ENCODE results near the gene SDR42E1. TPM values are rescaled to one million over a fixed set of nuclear protein-coding genes. Genes with fewer than 3 reads are reported as not detected.
"Not testable (repeated sequence)": the region's sequence is repeated elsewhere in the genome, so short reads cannot be mapped to it uniquely, and the experiment has no call there.

The SDR42E1 gene
- total RNA-seq, 1 donor from 2014 or later: 5.3 TPM

DNA sequence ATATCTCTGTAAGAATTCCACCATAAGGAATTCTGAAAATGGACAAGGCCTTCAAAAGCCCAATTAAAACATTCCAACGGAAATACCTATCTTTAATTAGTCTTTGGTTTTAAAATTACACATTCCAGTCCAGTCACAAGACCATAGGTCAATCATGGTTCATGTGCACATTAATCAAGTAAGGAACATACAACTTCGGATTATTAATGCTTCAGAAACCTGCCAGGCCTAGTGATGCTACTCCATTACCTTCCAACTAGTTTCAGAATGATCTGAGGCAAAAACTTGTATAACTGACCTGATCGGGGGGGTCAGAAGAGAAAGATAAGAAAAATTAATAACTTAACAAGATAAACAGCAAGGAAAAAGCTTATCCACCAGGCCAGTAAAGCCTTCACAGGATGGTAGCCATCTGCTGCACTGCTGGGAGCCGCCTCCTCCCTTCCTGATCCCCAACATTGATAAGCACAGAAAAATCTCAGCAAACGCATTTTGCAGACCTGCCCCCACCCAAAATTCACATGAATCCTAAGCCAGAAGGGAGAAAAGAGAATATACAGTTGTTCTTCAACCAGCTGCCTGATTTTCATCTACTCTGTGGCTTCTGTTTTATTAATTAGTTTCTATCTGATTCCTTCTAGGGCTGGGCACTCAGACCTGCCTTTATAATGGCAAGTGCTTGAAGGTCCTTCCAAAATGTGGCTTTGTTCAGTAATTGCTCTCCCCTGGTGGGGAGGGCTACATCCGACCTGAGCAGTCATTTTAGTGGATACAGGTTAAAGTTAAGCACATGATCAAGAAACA, 6.0 kb downstream of the SDR42E1 start:
- no peaks in the 10 kb centered on the region for H3K4me1 Mint-ChIP-seq
- no peaks in the 10 kb centered on the region for H3K27me3 Mint-ChIP-seq
- DNase-seq: no peak
- peaks cover 12% of the 10 kb centered on the region for H3K9me3 Mint-ChIP-seq
- no peak overlapping the region for H3K27ac Mint-ChIP-seq
- H3K4me3 Mint-ChIP-seq: no peak overlapping the region
- intact Hi-C loops (cut with micrococcal nuclease): no loop called here
- H3K36me3 Mint-ChIP-seq (ENCODE audit: low read depth): peaks cover 25% of the 10 kb centered on the region

DNA sequence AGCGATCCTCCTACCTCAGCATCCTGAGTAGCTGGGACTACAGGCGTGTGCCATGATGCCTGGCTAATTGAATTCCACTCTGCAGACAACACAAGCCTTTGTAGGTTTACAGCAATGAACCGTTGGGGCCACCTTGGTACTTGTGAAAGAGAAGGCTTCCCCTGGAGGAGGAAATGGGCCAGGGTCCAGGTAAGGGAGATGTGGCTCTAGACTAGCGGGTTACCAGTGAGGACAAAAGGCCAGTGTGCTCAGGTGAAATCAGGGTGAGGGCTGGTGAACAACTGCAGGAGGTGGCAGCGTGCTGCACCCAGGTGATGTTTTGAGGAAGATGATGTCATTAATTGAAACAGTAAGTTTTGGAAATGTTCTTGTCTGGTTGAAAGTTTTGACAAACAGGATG, 6.7 kb downstream of the SDR42E1 start:
- Mint-ChIP-seq H3K4me3 (no peak overlapping the region), H3K36me3 (ENCODE audit: low read depth) (peaks cover 27% of the 10 kb centered on the region), H3K27me3 (no peaks in the 10 kb centered on the region), H3K4me1 (no peaks in the 10 kb centered on the region), H3K9me3 (peaks cover 8% of the 10 kb centered on the region), H3K27ac (no peak overlapping the region)
- intact Hi-C loops (cut with micrococcal nuclease): no loop called here
- no peak for DNase-seq

- Mint-ChIP-seq H3K4me1 (no peaks in the 10 kb centered on the region), H3K36me3 (ENCODE audit: low read depth) (peaks cover 22% of the 10 kb centered on the region), H3K9me3 (peaks cover under 1% of the 10 kb centered on the region), H3K4me3 (no peak overlapping the region), H3K27me3 (no peaks in the 10 kb centered on the region), H3K27ac (no peak overlapping the region)
- intact Hi-C loops (cut with micrococcal nuclease): no loop called here
- no peak for DNase-seq
Measured at GRCh38 chr16:82002831-82003230, 8.4 kb downstream of the SDR42E1 start.

DNA sequence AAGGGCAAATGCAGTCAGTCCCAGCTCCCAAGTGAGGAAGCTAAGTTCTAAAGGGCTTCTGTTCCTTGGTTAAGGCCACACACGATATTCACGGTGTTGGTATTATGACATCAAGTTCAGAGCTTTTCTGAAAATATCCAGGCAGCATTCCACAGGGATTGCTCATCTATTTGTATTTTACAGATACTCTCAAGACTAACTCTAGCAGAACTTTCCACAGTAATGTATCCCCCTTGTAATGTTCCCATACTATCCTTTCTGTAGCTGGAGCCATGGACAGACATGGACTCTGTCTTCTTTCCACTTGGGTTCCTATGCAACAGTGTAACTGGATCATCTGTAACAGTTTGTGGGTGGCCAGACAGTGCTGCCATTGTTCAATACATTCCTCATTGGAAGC, 13.5 kb downstream of the SDR42E1 start:
- DNase-seq: no peak
- Mint-ChIP-seq H3K4me3 (no peak overlapping the region), H3K4me1 (no peaks in the 10 kb centered on the region), H3K27ac (no peak overlapping the region), H3K36me3 (ENCODE audit: low read depth) (peaks cover 15% of the 10 kb centered on the region), H3K9me3 (no peaks in the 10 kb centered on the region), H3K27me3 (no peaks in the 10 kb centered on the region)
- intact Hi-C loops (cut with micrococcal nuclease): no loop called here

DNA sequence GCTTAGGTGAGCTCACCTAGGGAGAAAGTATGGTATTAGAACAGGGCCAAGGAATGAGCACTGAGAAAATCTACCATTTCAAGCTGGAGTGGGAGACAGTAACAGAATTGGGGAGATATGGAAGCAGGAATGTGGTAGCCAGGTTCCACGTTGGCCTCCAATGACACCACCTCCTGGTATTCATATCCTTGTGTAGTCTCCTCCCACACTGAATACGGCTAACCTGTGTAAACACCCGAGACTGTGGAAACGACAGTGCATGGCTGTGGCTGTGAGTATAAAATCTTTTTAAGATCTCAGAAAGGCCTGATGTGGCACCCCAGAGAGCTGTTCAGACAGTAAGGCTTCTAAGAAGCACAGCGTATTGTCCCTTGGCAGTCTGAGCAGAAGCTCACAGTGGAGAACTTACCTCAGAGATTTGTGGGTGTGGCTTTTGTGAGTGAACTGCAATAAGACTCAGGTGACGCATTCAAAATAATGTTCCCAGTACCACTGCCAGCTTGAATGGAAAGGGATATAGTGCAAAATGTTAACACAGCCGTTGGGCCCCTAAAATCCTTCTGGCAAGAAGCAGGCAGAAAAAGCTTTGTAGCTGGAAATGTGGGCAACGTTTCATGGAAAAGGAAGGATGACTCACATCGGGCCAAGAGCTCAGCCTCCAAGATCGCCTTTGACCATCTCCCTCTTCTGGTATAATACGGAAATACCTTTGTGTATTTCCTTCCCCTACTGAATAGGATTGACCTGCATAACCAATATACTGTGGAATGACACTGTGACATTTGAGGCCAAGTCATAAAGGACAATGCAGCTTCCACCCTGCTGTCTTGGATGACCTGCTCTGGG, 14.4 kb downstream of the SDR42E1 start:
- DNase-seq: no peak
- Mint-ChIP-seq H3K4me3 (no peak overlapping the region), H3K27ac (no peak overlapping the region), H3K4me1 (no peaks in the 10 kb centered on the region), H3K27me3 (no peaks in the 10 kb centered on the region), H3K9me3 (no peaks in the 10 kb centered on the region), H3K36me3 (ENCODE audit: low read depth) (peaks cover 15% of the 10 kb centered on the region)
- intact Hi-C loops (cut with micrococcal nuclease): no loop called here

DNA sequence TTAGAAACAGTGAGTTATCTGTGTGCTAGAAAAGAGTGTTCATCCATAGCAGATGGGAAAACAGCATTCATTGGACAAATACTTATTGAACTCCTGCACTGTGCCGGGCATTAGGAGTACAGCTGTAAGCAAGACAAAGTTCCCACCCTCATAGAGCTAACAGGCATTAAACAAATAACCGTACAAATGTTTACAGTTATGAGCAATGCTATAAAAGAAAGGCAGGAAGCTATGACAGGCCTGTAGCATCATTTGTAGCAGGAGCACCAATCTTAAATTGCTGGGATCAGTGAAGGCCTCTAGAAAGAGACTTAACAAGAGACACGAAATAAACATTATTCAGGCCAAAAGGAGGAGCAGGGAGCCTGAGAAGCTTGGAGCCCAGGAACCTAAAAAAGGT, 15.6 kb downstream of the SDR42E1 start:
- H3K4me3 Mint-ChIP-seq: no peak overlapping the region
- intact Hi-C loops (cut with micrococcal nuclease): no loop called here
- no peak overlapping the region for H3K27ac Mint-ChIP-seq
- H3K4me1 Mint-ChIP-seq: no peaks in the 10 kb centered on the region
- H3K9me3 Mint-ChIP-seq: no peaks in the 10 kb centered on the region
- H3K36me3 Mint-ChIP-seq (ENCODE audit: low read depth): peaks cover 15% of the 10 kb centered on the region
- DNase-seq: no peak
- H3K27me3 Mint-ChIP-seq: no peaks in the 10 kb centered on the region

GRCh38 chr16:81994485-81994884, 16.8 kb downstream of the SDR42E1 start:
- Mint-ChIP-seq H3K36me3 (ENCODE audit: low read depth) (peaks cover 9% of the 10 kb centered on the region), H3K27me3 (no peaks in the 10 kb centered on the region), H3K9me3 (no peaks in the 10 kb centered on the region), H3K27ac (no peak overlapping the region), H3K4me1 (no peaks in the 10 kb centered on the region), H3K4me3 (no peak overlapping the region)
- intact Hi-C loops (cut with micrococcal nuclease): no loop called here
- no peak for DNase-seq

- H3K27me3 Mint-ChIP-seq: no peaks in the 10 kb centered on the region
- H3K9me3 Mint-ChIP-seq: no peaks in the 10 kb centered on the region
- intact Hi-C loops (cut with micrococcal nuclease): no loop called here
- H3K36me3 Mint-ChIP-seq (ENCODE audit: low read depth): peaks cover 3% of the 10 kb centered on the region
- no peak for DNase-seq
- no peak overlapping the region for H3K4me3 Mint-ChIP-seq
- H3K4me1 Mint-ChIP-seq: no peaks in the 10 kb centered on the region
- no peak overlapping the region for H3K27ac Mint-ChIP-seq
Measured at GRCh38 chr16:81992859-81993258, 18.4 kb downstream of the SDR42E1 start.

DNA sequence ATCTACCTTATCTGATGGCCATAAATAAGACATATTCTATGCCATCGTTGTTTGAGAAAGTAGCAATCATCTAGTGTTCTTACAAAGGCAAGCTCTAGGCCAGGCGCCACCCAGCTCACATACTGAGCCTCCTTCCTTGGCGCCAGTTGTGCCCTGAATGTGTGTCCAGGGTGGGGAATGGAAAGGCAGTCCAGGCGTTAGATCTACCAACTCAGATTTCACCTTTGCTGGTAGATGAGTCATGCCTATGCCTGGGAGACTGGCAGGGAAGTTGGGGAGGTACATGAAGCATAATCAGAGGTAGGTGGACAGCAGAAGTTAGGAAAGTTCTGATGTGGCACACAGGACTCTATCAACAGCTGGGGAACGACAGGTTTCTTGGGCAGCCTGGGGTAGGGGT, 23.6 kb downstream of the SDR42E1 start:
- Mint-ChIP-seq H3K4me1 (no peaks in the 10 kb centered on the region), H3K27me3 (peaks cover 12% of the 10 kb centered on the region), H3K4me3 (no peak overlapping the region), H3K9me3 (no peaks in the 10 kb centered on the region), H3K36me3 (ENCODE audit: low read depth) (no peaks in the 10 kb centered on the region), H3K27ac (no peak overlapping the region)
- intact Hi-C loops (cut with micrococcal nuclease): no loop called here
- DNase-seq: no peak

GRCh38 chr16:81987121-81987520, 24.1 kb downstream of the SDR42E1 start:
- Mint-ChIP-seq H3K4me1 (no peaks in the 10 kb centered on the region), H3K4me3 (no peak overlapping the region), H3K36me3 (ENCODE audit: low read depth) (no peaks in the 10 kb centered on the region), H3K27ac (no peak overlapping the region), H3K9me3 (no peaks in the 10 kb centered on the region), H3K27me3 (peaks cover 12% of the 10 kb centered on the region)
- intact Hi-C loops (cut with micrococcal nuclease): no loop called here
- peak; percentile 22 for DNase-seq

- H3K27ac Mint-ChIP-seq; intact Hi-C loops (cut with micrococcal nuclease); H3K9me3 Mint-ChIP-seq; H3K4me3 Mint-ChIP-seq; H3K4me1 Mint-ChIP-seq; H3K36me3 Mint-ChIP-seq (ENCODE audit: low read depth); H3K27me3 Mint-ChIP-seq: not testable (repeated sequence)
- peak; percentile 12 for DNase-seq
Measured at GRCh38 chr16:81977335-81977942, 33.8 kb downstream of the SDR42E1 start.

- Mint-ChIP-seq H3K4me3 (no peak overlapping the region), H3K27me3 (no peaks in the 10 kb centered on the region), H3K36me3 (ENCODE audit: low read depth) (no peaks in the 10 kb centered on the region), H3K4me1 (no peaks in the 10 kb centered on the region), H3K27ac (no peak overlapping the region), H3K9me3 (peaks cover 13% of the 10 kb centered on the region)
- intact Hi-C loops (cut with micrococcal nuclease): no loop called here
- DNase-seq: peak; percentile 15
Measured at GRCh38 chr16:81975637-81976036, 35.6 kb downstream of the SDR42E1 start.

DNA sequence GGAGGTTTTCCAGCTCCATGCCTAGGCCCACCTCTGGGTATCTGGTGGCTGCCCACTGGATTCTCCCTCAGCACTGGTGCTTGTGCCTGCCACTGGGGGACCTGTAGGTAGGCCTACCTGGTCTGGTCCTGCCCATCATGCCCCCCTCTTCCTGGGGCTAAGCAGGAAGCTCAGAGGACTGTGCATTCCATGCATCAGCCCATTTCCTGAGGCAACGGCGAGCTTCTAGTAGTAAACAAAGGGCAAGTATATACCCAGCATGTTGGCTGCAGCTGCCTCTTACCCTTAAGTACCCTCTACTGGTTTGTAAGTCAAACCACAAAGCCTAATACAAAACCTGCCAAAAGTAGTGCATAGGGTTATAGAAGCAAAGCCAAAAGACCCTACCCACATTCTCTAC, 37.5 kb downstream of the SDR42E1 start:
- Mint-ChIP-seq H3K4me1 (no peaks in the 10 kb centered on the region), H3K27ac (no peak overlapping the region), H3K27me3 (peaks cover 7% of the 10 kb centered on the region), H3K9me3 (peaks cover 18% of the 10 kb centered on the region), H3K4me3 (no peak overlapping the region), H3K36me3 (ENCODE audit: low read depth) (no peaks in the 10 kb centered on the region)
- intact Hi-C loops (cut with micrococcal nuclease): no loop called here
- DNase-seq: no peak

GRCh38 chr16:81971853-81972252, 39.4 kb downstream of the SDR42E1 start:
- peaks cover 9% of the 10 kb centered on the region for H3K27me3 Mint-ChIP-seq
- H3K36me3 Mint-ChIP-seq (ENCODE audit: low read depth): no peaks in the 10 kb centered on the region
- intact Hi-C loops (cut with micrococcal nuclease): no loop called here
- no peak overlapping the region for H3K4me3 Mint-ChIP-seq
- peaks cover 18% of the 10 kb centered on the region for H3K9me3 Mint-ChIP-seq
- no peaks in the 10 kb centered on the region for H3K4me1 Mint-ChIP-seq
- H3K27ac Mint-ChIP-seq: no peak overlapping the region
- no peak for DNase-seq

Data from activated CD4-positive, alpha-beta T cell treated with anti-CD3 and anti-CD28 coated beads, Interleukin-2, amount 10 ng/mL, durations not matched to agents 24 days and 14 days (primary cell).